Keratinocyte (primary cell): ENCODE results near the gene ITIH4.

ENCODE experiments used
- CTCF ChIP-seq, 3 experiments: IDR thresholded peaks in 1 of 3; conservative IDR thresholded peaks in 1 of 3; optimal IDR thresholded peaks in 1 of 3; 2 replicates in 2 of 3; 3 replicates in 1 of 3; pipeline versions ENCODE3 to v1.5.1; 2011; ENCODE audit warnings: low read length in 3 of 3, mild to moderate bottlenecking in 3 of 3, moderate library complexity in 2 of 3, control low read depth in 1 of 3, inconsistent platforms in 1 of 3; ENCODE audit not compliant: insufficient read depth in 2 of 3; ENCODE audit errors: extremely low read depth in 1 of 3
- EZH2 ChIP-seq: IDR thresholded peaks from one replicate; pipeline ENCODE4 v1.6.1; 2012; ENCODE audit warnings: inconsistent platforms, mild to moderate bottlenecking, low read length, moderate library complexity

- TF ChIP-seq CTCF (optimal IDR thresholded peaks at IDR 0.05 in 1 of 3, IDR thresholded peaks at IDR 0.05 in 1 of 3, conservative IDR thresholded peaks at IDR 0.05 in 1 of 3; ENCODE audit: extremely low read depth in 1 of 3, insufficient read depth in 2 of 3, low read length in 3 of 3) (no peak), EZH2 (no peak)
These were observed 14.7 kb upstream of the ITIH4 start for GRCh38 chr3:52845157-52845556.
